IMR-90 (cell line): Measurements from ENCODE around the gene TWIST1. TPM values are rescaled to one million over a fixed set of nuclear protein-coding genes. Genes with fewer than 3 reads are reported as not detected.

Experiments used
- ATAC-seq: fragments of 200-7000 bp; cut with Tn5 transposase; 2 replicates; pipeline ENCODE4 v1.9.1; 2020; ENCODE audit warnings: low read depth, mild to moderate bottlenecking, moderate library complexity
- BruUV-seq: library from RNA; stranded (reverse); fragments of 400-500 nt; replicated peaks from 2 replicates; lab custom pipeline; 2021; lab: Mats Ljungman, UMichigan
- CTCF ChIA-PET: fragments of 300-600 bp; formaldehyde crosslinking; extraction: SDS; loops from one replicate; lab custom pipeline; 2021; ENCODE audit warnings: antibody characterized with exemption; lab: Yijun Ruan, JAX
- POLR2A ChIA-PET: fragments of 300-600 bp; sonication (Branson Sonifier 250); formaldehyde crosslinking; loops from one replicate; lab custom pipeline; 2022; ENCODE audit warnings: antibody characterized with exemption; ENCODE audit not compliant: unreplicated experiment; lab: Charles Lee
- DNase-seq: peaks from one replicate; pipeline ENCODE4 v3.0.0; 2013
- H2AFZ ChIP-seq: replicated peaks from 2 replicates; pipeline ENCODE3; 2013; ENCODE audit warnings: low read length, mild to moderate bottlenecking; ENCODE audit not compliant: poor library complexity
- H2AK5ac ChIP-seq: 2 replicates; pipeline ENCODE4 v1.6.1; 2013; ENCODE audit warnings: low read depth, low read length, inconsistent platforms
- H2AK9ac ChIP-seq: replicated peaks from 2 replicates; pipeline ENCODE3; 2013; ENCODE audit warnings: mild to moderate bottlenecking, low read depth, low read length, moderate library complexity; ENCODE audit not compliant: poor library complexity
- H2BK120ac ChIP-seq: 2 replicates; pipeline ENCODE4 v1.6.1; 2013; ENCODE audit warnings: low read depth, low read length, inconsistent platforms
- H2BK15ac ChIP-seq: 3 replicates; pipeline ENCODE4 v1.6.1; 2013; ENCODE audit warnings: low read depth, low read length, inconsistent platforms
- H2BK20ac ChIP-seq: 2 replicates; pipeline ENCODE4 v1.6.1; 2013; ENCODE audit warnings: low read depth, mild to moderate bottlenecking, inconsistent platforms, low read length, moderate library complexity
- H2BK5ac ChIP-seq: 2 replicates; pipeline ENCODE4 v1.6.1; 2013; ENCODE audit warnings: mild to moderate bottlenecking, low read depth, low read length, inconsistent platforms; ENCODE audit not compliant: poor library complexity, severe bottlenecking
- H3K14ac ChIP-seq: replicated peaks from 2 replicates; pipeline ENCODE4 v1.6.1; 2013; ENCODE audit warnings: low read depth, low read length, inconsistent platforms
- H3K18ac ChIP-seq: 2 replicates; pipeline ENCODE4 v1.6.1; 2013; ENCODE audit warnings: low read depth, low read length, control low read depth
- H3K23ac ChIP-seq: 2 replicates; pipeline ENCODE4 v1.6.1; 2013; ENCODE audit warnings: low read depth, low read length, inconsistent platforms
- H3K27ac ChIP-seq: 2 replicates; pipeline ENCODE4 v1.5.1; 2013; ENCODE audit warnings: mild to moderate bottlenecking, control low read depth, low read length; ENCODE audit not compliant: insufficient read depth
- H3K27me3 ChIP-seq: 2 replicates; pipeline ENCODE4 v1.6.1; 2013; ENCODE audit warnings: low read length; ENCODE audit not compliant: control insufficient read depth, insufficient read depth
- H3K36me3 ChIP-seq: 2 replicates; pipeline ENCODE4 v1.6.1; 2013; ENCODE audit warnings: low read length, mixed read lengths; ENCODE audit not compliant: control insufficient read depth, insufficient read depth
- H3K4ac ChIP-seq: 2 replicates; pipeline ENCODE4 v1.6.1; 2013; ENCODE audit warnings: low read depth, low read length, inconsistent platforms
- H3K4me1 ChIP-seq: 2 replicates; pipeline ENCODE4 v1.6.1; 2013; ENCODE audit warnings: low read length, mixed read lengths; ENCODE audit not compliant: control insufficient read depth, insufficient read depth
- H3K4me2 ChIP-seq: 2 replicates; pipeline ENCODE4 v1.6.1; 2013; ENCODE audit warnings: low read depth, mild to moderate bottlenecking, control low read depth, low read length, moderate library complexity
- H3K4me3 ChIP-seq: 2 replicates; pipeline ENCODE4 v1.5.1; 2013; ENCODE audit warnings: low read depth, mild to moderate bottlenecking, control low read depth, low read length, moderate library complexity; ENCODE audit not compliant: insufficient read depth
- H3K56ac ChIP-seq: 2 replicates; pipeline ENCODE4 v1.6.1; 2013; ENCODE audit warnings: low read length, inconsistent platforms; ENCODE audit not compliant: insufficient read depth; ENCODE audit errors: extremely low read depth
- H3K79me1 ChIP-seq, 2 experiments: 2 replicates each; pipeline ENCODE4 v1.6.1; 2013; ENCODE audit warnings: low read length in 2 of 2, inconsistent platforms in 1 of 2, low read depth in 1 of 2
- H3K9ac ChIP-seq: 2 replicates; pipeline ENCODE4 v1.6.1; 2013; ENCODE audit warnings: low read depth, low read length, control low read depth
- H3K9me1 ChIP-seq: 2 replicates; pipeline ENCODE4 v1.6.1; 2013; ENCODE audit warnings: low read length, inconsistent platforms; ENCODE audit not compliant: insufficient read depth
- H3K9me3 ChIP-seq: 2 replicates; pipeline ENCODE4 v1.6.1; 2013; ENCODE audit warnings: low read length; ENCODE audit not compliant: control insufficient read depth, insufficient read depth
- H4K20me1 ChIP-seq: 2 replicates; pipeline ENCODE4 v1.6.1; 2013; ENCODE audit warnings: low read length, inconsistent platforms; ENCODE audit not compliant: insufficient read depth
- H4K5ac ChIP-seq: 2 replicates; pipeline ENCODE4 v1.6.1; 2013; ENCODE audit warnings: mild to moderate bottlenecking, low read depth, low read length, control low read depth
- H4K8ac ChIP-seq, 2 experiments: 2 replicates each; pipeline ENCODE4 v1.6.1; 2013; ENCODE audit warnings: low read depth in 2 of 2, low read length in 2 of 2, control low read depth in 1 of 2, inconsistent platforms in 1 of 2
- H4K91ac ChIP-seq: 2 replicates; pipeline ENCODE4 v1.6.1; 2013; ENCODE audit warnings: low read depth, low read length, inconsistent platforms; ENCODE audit not compliant: insufficient read depth
- BHLHE40 ChIP-seq: fragments of 150-350 bp; IDR thresholded peaks from 2 replicates; pipeline ENCODE4 v1.6.1; 2016; ENCODE audit warnings: mild to moderate bottlenecking, low read depth, low read length
- CEBPB ChIP-seq: IDR thresholded peaks from 2 replicates; pipeline ENCODE4 v1.6.1; 2012; ENCODE audit warnings: low read depth, low read length, improper control_type of control experiment
- CHD1 ChIP-seq: IDR thresholded peaks from 2 replicates; pipeline ENCODE4 v1.6.1; 2012; ENCODE audit warnings: low read depth, low read length, improper control_type of control experiment
- CTCF ChIP-seq: conservative IDR thresholded peaks from 2 replicates; pipeline ENCODE4 v1.5.1; 2012; ENCODE audit warnings: mild to moderate bottlenecking, low read depth, low read length, improper control_type of control experiment
- ELK1 ChIP-seq: fragments of 150-350 bp; IDR thresholded peaks from 2 replicates; pipeline ENCODE4 v1.6.1; 2016; ENCODE audit warnings: low read depth, mild to moderate bottlenecking, low read length, moderate library complexity, borderline replicate concordance
- FOS ChIP-seq: fragments of 150-350 bp; IDR thresholded peaks from 2 replicates; pipeline ENCODE4 v1.6.1; 2016; ENCODE audit warnings: low read depth, low read length
- MAFK ChIP-seq: IDR thresholded peaks from 2 replicates; pipeline ENCODE4 v1.6.1; 2012; ENCODE audit warnings: low read depth, low read length, improper control_type of control experiment
- MAZ ChIP-seq: IDR thresholded peaks from 2 replicates; pipeline ENCODE4 v1.6.1; 2012; ENCODE audit warnings: low read depth, mild to moderate bottlenecking, low read length, improper control_type of control experiment, moderate library complexity, borderline replicate concordance
- MXI1 ChIP-seq: IDR thresholded peaks from 2 replicates; pipeline ENCODE4 v1.6.1; 2012; ENCODE audit warnings: low read depth, mild to moderate bottlenecking, low read length, moderate library complexity, borderline replicate concordance
- NFE2L2 ChIP-seq: fragments of 150-350 bp; IDR thresholded peaks from 2 replicates; pipeline ENCODE4 v1.6.1; 2016; ENCODE audit warnings: low read depth, mild to moderate bottlenecking, low read length
- POLR2A ChIP-seq: IDR thresholded peaks from 2 replicates; pipeline ENCODE4 v1.6.1; 2012; ENCODE audit warnings: mild to moderate bottlenecking, low read depth, low read length
- RAD21 ChIP-seq: IDR thresholded peaks from 2 replicates; pipeline ENCODE4 v1.6.1; 2012; ENCODE audit warnings: low read length, improper control_type of control experiment
- RCOR1 ChIP-seq: IDR thresholded peaks from 2 replicates; pipeline ENCODE4 v1.6.1; 2012; ENCODE audit warnings: mild to moderate bottlenecking, low read length, improper control_type of control experiment; ENCODE audit not compliant: insufficient replicate concordance
- RFX5 ChIP-seq: IDR thresholded peaks from 2 replicates; pipeline ENCODE4 v1.8.0; 2012; ENCODE audit warnings: low read depth, mild to moderate bottlenecking, low read length, moderate library complexity
- SMC3 ChIP-seq: fragments of 150-350 bp; IDR thresholded peaks from 2 replicates; pipeline ENCODE4 v1.6.1; 2016; ENCODE audit warnings: low read depth, mild to moderate bottlenecking, antibody characterized with exemption, low read length, moderate library complexity
- USF2 ChIP-seq: fragments of 150-350 bp; IDR thresholded peaks from 2 replicates; pipeline ENCODE4 v1.6.1; 2017; ENCODE audit warnings: mild to moderate bottlenecking, antibody characterized with exemption, low read length, low read depth
- WGBS, 2 experiments: methylation state at CpG; one replicate each; pipeline versions ENCODE4 v1.1.5 to v1.1.7; 2013; ENCODE audit warnings: missing lambda C conversion rate in 2 of 2; ENCODE audit not compliant: insufficient read length in 1 of 2; ENCODE audit errors: extremely low coverage in 2 of 2; 5-methylcytosine and 5-hydroxymethylcytosine counted together
- dilution Hi-C: fragments of 300-500 bp; cut with HindIII; formaldehyde crosslinking; loops from one replicate; pipeline ENCODE4 v1.14.3; 2018; ENCODE audit warnings: low sequenced_read_pairs; ENCODE audit not compliant: unreplicated experiment
- in situ Hi-C: fragments of 300-500 bp; cut with MboI; formaldehyde crosslinking; loops from 3 replicates; pipeline ENCODE4 v1.14.3; 2019; ENCODE audit warnings: low sequenced_read_pairs, inconsistent platforms, mixed read lengths
- intact Hi-C: fragments of 100-400 bp; cut with micrococcal nuclease; formaldehyde crosslinking; loops from 2 replicates; pipeline ENCODE4 v1.10.0; 2022
- polyA plus RNA-seq, 3 experiments: library from polyadenylated mRNA; depleted of rRNA; stranded (reverse); fragments of >200 nt; gene quantifications; 2 replicates each; pipeline ENCODE4 v1.2.3, GENCODE V29; 2012; ENCODE audit warnings: low replicate concordance in 1 of 3
- total RNA-seq: library from RNA; depleted of rRNA; stranded (reverse); fragments of >200 nt; gene quantifications from 2 replicates; pipeline ENCODE4 v1.2.3, GENCODE V29; 2012

The TWIST1 gene
- total and polyA plus RNA-seq, 2 of the 4 experiments (the other 2 are of a cell fraction), result 5.4 to 42.3 TPM

DNA sequence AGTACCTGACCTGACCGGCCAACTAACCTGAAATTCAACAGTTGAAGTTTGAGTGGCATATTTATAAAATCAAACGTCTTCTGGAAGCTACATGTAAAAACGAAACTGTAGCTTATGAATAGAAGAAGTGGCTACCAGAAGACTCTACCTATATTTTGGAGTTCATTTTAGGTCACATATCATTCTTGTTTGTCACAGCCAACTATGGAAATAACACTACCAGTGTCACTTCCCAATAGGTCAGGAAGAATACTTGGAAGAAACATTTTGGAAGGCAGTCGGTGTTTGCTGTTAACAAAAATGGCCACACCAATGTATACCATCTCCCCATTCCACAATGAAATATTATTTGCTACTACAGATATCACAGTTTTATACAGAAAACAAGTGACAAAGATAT lies 12.6 kb downstream of the TWIST1 start:
- TF ChIP-seq ELK1 (no peak), CHD1 (no peak), CTCF (no peak), CEBPB (no peak), FOS (no peak), BHLHE40 (no peak), MAZ (no peak), SMC3 (no peak), RCOR1 (no peak), RFX5 (no peak), USF2 (no peak), MAFK (no peak), POLR2A (no peak), MXI1 (no peak), RAD21 (no peak), NFE2L2 (no peak)
- DNase-seq (no peak), ATAC-seq (no peak)
- Histone ChIP-seq H3K4me1 (peaks cover 6% of the 10 kb centered on the region), H3K9me1 (0 out of 2 replicates have a peak, but pooled peaks cover 3% of the 10 kb centered on the region), H3K27ac (no peak overlapping the region), H3K14ac (no peak overlapping the region), H3K4me3 (no peak overlapping the region), H2BK15ac (no peak overlapping the region), H4K5ac (no peak overlapping the region), H3K18ac (no peak overlapping the region), H2AFZ (no peak overlapping the region), H3K79me1 (peaks cover 0 to 9% of the 10 kb centered on the region in 2 experiments; a peak in 2 of 4 replicates), H4K20me1 (no peaks in the 10 kb centered on the region), H3K56ac (no peak overlapping the region), H2BK120ac (no peak overlapping the region), H2BK20ac (no peak overlapping the region), H4K91ac (no peak overlapping the region), H3K4ac (no peak overlapping the region), H3K9ac (no peak overlapping the region), H2AK5ac (no peak overlapping the region), H3K36me3 (no peaks in the 10 kb centered on the region; the same call in 1 of the 2 replicates), H3K4me2 (no peak overlapping the region), H3K27me3 (no peaks in the 10 kb centered on the region), H2BK5ac (no peak overlapping the region), H3K23ac (no peak overlapping the region), H2AK9ac (no peak overlapping the region), H4K8ac (no peak overlapping the region), H3K9me3 (no peaks in the 10 kb centered on the region)
- intact Hi-C loops, result loop anchor here (5.0 kb wide), 3 partner anchors 208 to 753 kb away; no protein-coding TSS in a partner anchor
- WGBS, 2 experiments, result no CpG with 5 or more reads among the region's 4 CpGs
- no TSS peak for BruUV-seq
- POLR2A ChIA-PET, result no interaction called here
- CTCF ChIA-PET, result no interaction called here
- in situ Hi-C loops, result loop anchor here (25.0 kb wide), 1 partner anchor 743 kb away; no protein-coding TSS in a partner anchor
- dilution Hi-C loops, result no loop called here
